Endothelial cell of umbilical vein (primary cell): ENCODE results near the gene CNTNAP2.

Source experiments
- CTCF ChIP-seq, 2 donors: IDR thresholded peaks; 1 replicate in 1 of 2; 2 replicates in 1 of 2; pipeline ENCODE4 v1.5.1; 2011; ENCODE audit warnings: low read length in 2 of 2, mild to moderate bottlenecking in 2 of 2, moderate library complexity in 2 of 2, control low read depth in 1 of 2, inconsistent platforms in 1 of 2, low read depth in 1 of 2; ENCODE audit not compliant: insufficient read depth in 1 of 2; ENCODE audit errors: extremely low read depth in 1 of 2
- EZH2 ChIP-seq: IDR thresholded peaks from 2 replicates; pipeline ENCODE4 v1.6.1; 2012; ENCODE audit warnings: borderline replicate concordance, low read depth, mild to moderate bottlenecking, moderate library complexity, low read length, inconsistent platforms; ENCODE audit not compliant: severe bottlenecking
- FOS ChIP-seq: IDR thresholded peaks from 2 replicates; pipeline ENCODE4 v1.6.1; 2011; ENCODE audit warnings: mild to moderate bottlenecking, low read length, moderate library complexity, borderline replicate concordance; ENCODE audit not compliant: insufficient read depth
- GATA2 ChIP-seq: IDR thresholded peaks from 2 replicates; pipeline ENCODE4 v1.7.0; 2011; ENCODE audit warnings: low read depth, mild to moderate bottlenecking, moderate library complexity, mixed read lengths, low read length; ENCODE audit not compliant: insufficient read length, insufficient read depth
- JUN ChIP-seq: IDR thresholded peaks from 2 replicates; pipeline ENCODE4 v1.6.1; 2011; ENCODE audit warnings: borderline replicate concordance, low read depth; ENCODE audit not compliant: insufficient read length, insufficient read depth
- MYC ChIP-seq: IDR thresholded peaks from one replicate; pipeline ENCODE4 v1.6.1; 2011; ENCODE audit warnings: mild to moderate bottlenecking, low read depth, low read length
- POLR2A ChIP-seq: IDR thresholded peaks from 2 replicates; pipeline ENCODE4 v1.6.1; 2012; ENCODE audit warnings: low read depth, mild to moderate bottlenecking, control low read depth, low read length
- POLR2AphosphoS5 ChIP-seq: IDR thresholded peaks from 2 replicates; pipeline ENCODE4 v1.6.1; 2012; ENCODE audit warnings: low read depth, mild to moderate bottlenecking, control low read depth, low read length, moderate library complexity; ENCODE audit not compliant: insufficient read depth
- TF ChIP-seq, protein P1 (sequence below): IDR thresholded peaks from 2 replicates; pipeline ENCODE4 v1.6.1; 2011; ENCODE audit not compliant: insufficient read depth, insufficient read length

- no peak for TF ChIP-seq POLR2AphosphoS5
- no peak for TF ChIP-seq CTCF (IDR thresholded peaks at IDR 0.05; ENCODE audit: extremely low read depth in 1 of 2, insufficient read depth in 1 of 2, low read depth in 1 of 2, low read length in 2 of 2)
- TF ChIP-seq POLR2A: no peak
- TF ChIP-seq JUN: no peak
- no peak for TF ChIP-seq GATA2
- TF ChIP-seq EZH2: no peak
- TF ChIP-seq MYC: no peak
- TF ChIP-seq, protein P1, sequence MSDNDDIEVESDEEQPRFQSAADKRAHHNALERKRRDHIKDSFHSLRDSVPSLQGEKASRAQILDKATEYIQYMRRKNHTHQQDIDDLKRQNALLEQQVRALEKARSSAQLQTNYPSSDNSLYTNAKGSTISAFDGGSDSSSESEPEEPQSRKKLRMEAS: no peak
- no peak for TF ChIP-seq FOS
Measured at GRCh38 chr7:147971606-147972110, 1855.1 kb downstream of the CNTNAP2 start.
